NCI-H2171 treated with DMSO at 0.1 percent for 48 hours (cell line): ENCODE results near the gene SPOCK1.
A peak's percentile ranks its signal among the peaks of the same experiment; 100 is the strongest.

Experiments used
- DNase-seq: peaks from one replicate; lab custom pipeline; 2025; lab: John Stamatoyannopoulos, UW

Gene SPOCK1

DNA sequence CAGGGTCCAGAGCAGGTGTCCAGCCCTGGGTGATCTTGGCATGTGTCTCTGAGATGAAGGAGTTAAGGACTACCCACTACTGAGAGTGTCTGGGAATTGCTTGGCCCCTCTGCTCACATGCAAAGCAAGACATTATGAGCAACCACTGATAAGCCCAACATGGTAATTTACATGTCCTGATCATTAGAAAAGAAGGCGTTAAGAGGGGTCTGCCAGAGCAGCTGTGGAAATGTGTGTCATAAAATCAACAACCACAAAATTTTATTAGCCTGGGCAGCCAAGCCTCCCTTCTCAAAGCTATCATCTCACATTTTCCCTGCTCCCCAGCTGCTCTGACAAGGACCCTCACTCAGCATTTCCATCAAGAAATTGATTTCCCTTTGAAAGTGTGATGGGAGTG lies 351.0 kb downstream of the SPOCK1 start:
- DNase-seq = no peak

- DNase-seq = peak; percentile 13
Measured at GRCh38 chr5:137147346-137147745, 351.8 kb downstream of the SPOCK1 start.

GRCh38 chr5:137146402-137146890 lies 352.7 kb downstream of the SPOCK1 start:
- DNase-seq = peak; percentile 66

GRCh38 chr5:137145721-137146120 lies 353.4 kb downstream of the SPOCK1 start:
- no peak for DNase-seq

DNA sequence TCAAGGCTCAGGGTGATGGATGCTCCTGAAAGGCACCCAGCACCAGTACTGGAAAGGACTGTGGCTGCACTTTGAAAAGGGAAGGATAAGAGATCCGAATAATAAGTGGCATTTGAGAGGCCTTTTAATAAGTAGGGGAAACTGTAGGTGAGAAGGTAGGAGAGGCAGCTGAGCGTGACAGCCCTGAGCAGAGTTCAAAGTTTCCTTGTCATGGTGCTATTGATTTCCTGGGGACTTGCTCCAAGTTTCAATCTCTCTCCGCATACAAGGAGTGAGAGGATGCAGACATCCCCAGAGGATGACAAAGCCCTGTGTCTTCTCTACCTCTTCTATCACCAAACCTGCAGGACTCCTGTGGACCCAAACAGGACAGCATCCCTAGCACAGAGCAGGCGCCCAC lies 354.5 kb downstream of the SPOCK1 start:
- no peak for DNase-seq

- no peak for DNase-seq
Measured at GRCh38 chr5:137142764-137143605, 356.1 kb downstream of the SPOCK1 start.

- DNase-seq = peak; percentile 94
Measured at GRCh38 chr5:137142346-137142745, 356.8 kb downstream of the SPOCK1 start.

GRCh38 chr5:137141779-137142178 lies 357.3 kb downstream of the SPOCK1 start:
- DNase-seq = peak; percentile 76

DNA sequence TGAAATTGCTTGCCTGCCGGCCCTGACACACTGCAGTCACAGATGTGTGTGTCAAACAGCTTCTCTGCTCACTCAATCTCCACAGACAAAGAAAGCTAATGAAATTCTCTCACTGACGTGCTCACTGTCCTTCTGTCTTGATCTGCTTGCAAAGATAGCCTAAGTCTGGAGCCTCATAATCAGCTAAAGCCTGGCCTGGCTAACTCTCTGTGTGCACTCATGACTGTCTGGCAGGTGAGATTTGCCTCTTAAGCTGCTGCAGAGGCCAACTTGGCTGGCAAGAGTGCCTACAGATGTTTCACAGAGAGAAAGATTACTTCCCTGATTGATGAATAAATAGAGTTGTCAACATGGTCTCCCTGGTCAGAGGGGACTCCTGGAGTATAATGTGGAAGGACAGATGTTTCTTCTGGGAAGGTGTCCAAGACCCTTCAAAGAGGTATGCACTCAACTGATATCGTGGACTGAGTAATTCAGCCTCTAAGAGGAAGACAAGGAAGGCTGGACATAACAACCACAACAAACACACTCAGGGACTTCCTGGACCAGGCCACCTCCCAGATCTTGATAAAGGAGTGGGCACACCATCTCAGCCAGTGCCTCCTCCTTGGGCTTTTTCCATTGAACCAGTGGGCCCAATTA lies 362.0 kb downstream of the SPOCK1 start:
- no peak for DNase-seq

DNA sequence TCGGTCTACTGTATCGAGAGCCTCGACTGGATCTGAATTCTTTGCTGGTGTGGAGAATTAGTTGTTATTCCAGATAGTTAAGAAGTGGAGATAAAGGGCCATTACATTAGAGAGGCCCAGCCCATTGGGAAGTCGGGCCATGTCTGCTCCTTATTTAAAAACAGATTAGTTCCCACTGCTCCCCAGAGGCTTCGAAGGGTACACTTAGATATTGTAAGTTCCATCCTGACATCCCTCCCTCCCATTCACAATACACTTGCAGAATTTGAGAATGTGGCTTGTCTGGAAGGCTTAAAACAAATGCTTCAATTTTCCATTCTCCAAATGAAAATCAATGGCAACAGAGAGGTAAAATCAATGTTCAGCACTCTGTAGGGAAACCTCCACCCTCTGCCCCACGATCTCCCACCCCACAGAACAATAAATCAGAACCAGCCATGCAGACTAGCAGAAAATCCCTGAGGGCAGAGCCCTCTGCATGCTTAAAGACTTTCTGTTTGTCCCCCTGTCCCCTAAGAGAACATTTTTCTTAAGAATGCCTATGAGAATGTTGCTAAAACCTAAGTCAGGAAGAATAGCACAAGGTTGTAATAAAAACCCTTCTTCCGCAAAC lies 364.1 kb downstream of the SPOCK1 start:
- no peak for DNase-seq

GRCh38 chr5:137129886-137130680 lies 369.0 kb downstream of the SPOCK1 start:
- DNase-seq = no peak

- DNase-seq = no peak
Measured at GRCh38 chr5:137128012-137128411, 371.1 kb downstream of the SPOCK1 start.

GRCh38 chr5:137126829-137127228 lies 372.3 kb downstream of the SPOCK1 start:
- DNase-seq = no peak

DNA sequence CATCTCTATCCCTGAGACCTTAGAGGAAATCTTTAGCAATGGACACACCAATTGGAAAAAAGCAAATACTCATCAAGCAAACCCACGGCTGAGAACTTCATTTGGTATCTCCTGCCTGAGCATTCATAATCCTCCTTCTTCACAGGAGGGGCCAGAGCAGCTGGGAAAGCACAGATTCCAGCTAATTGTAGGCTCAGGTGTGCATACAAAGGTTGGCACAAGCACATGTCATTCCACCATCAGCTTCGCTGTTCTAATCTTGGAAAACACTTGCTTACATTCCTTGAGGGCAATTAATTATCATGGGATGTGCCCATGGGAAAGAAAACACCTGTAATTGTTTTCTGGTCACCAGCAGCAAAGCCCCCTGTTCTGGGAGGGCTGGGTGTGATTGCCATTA lies 376.6 kb downstream of the SPOCK1 start:
- peak; percentile 43 for DNase-seq

GRCh38 chr5:137122075-137122474 lies 377.1 kb downstream of the SPOCK1 start:
- DNase-seq = no peak

DNA sequence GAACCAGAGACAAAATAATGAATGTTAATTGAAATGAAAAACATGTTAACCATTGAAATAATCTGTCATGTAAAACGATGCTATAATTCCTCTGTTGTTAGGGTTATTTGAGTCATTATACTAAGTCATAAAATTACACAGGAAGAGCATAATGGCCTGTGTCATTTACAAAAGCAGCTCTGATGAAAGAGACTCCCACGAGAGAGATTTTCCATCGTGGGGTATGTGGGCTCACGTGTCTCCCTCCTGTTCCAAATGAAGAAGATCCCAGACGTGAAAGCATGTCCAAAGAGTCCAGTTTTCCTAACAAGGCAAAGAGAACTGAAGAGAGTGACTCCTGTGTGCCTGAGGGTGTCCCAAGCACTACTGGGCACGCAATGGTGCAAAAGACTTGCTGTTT lies 379.8 kb downstream of the SPOCK1 start:
- no peak for DNase-seq

- no peak for DNase-seq
Measured at GRCh38 chr5:137118629-137119028, 380.5 kb downstream of the SPOCK1 start.

- DNase-seq = no peak
Measured at GRCh38 chr5:137115152-137115551, 384.0 kb downstream of the SPOCK1 start.

- DNase-seq = no peak
Measured at GRCh38 chr5:137114529-137114928, 384.6 kb downstream of the SPOCK1 start.

GRCh38 chr5:137113939-137114338 lies 385.2 kb downstream of the SPOCK1 start:
- DNase-seq = no peak

DNA sequence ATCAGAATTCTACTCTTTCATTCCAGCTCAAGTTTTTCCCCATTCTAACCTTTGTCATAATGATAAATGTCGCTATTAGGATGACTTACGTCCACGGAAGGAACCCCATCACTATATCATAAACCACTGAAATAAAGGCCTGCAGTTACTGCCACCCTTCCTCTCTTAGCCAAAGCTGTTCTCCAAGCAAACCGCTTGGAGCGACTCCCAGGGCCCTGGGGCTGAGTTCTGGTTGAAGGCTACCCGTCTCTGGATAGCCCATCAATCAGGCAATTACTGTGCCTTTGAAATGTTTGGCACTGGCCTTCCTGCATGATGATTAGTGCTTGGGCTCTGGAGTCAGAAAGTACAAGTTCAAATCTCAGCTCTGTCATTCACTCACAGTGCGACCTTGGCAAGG lies 386.0 kb downstream of the SPOCK1 start:
- DNase-seq = no peak
